Activated CD8-positive, alpha-beta T cell treated with anti-CD3 and anti-CD28 coated beads for 36 hours (primary cell): ENCODE data around the gene DUSP1. TPM values are rescaled to one million over a fixed set of nuclear protein-coding genes. Genes with fewer than 3 reads are reported as not detected.

Experiments used
- ATAC-seq: fragments of 200-7000 bp; cut with Tn5 transposase; one replicate; pipeline ENCODE4 v1.10.0; 2021; ENCODE audit warnings: mild to moderate bottlenecking, moderate library complexity
- CTCF ChIA-PET: fragments of 350-600 bp; sonication (Branson Sonifier 250); formaldehyde crosslinking; loops from one replicate; lab custom pipeline; 2021; ENCODE audit warnings: antibody characterized with exemption; lab: Charles Lee
- POLR2A ChIA-PET: fragments of 350-600 bp; sonication (Branson Sonifier 250); formaldehyde crosslinking; loops from one replicate; lab custom pipeline; 2021; ENCODE audit warnings: antibody characterized with exemption; lab: Charles Lee
- DNase-seq: peaks from one replicate; pipeline ENCODE4 v3.0.0-alpha.2; 2020
- H3K27ac Mint-ChIP-seq: one replicate; pipeline ENCODE4 v1.8.0; 2021; ENCODE audit warnings: mild to moderate bottlenecking, mixed read lengths
- H3K27me3 Mint-ChIP-seq: one replicate; pipeline ENCODE4 v1.8.0; 2021; ENCODE audit warnings: mixed read lengths
- H3K36me3 Mint-ChIP-seq: one replicate; pipeline ENCODE4 v1.8.0; 2021; ENCODE audit warnings: low read depth, mixed read lengths
- H3K4me1 Mint-ChIP-seq: one replicate; pipeline ENCODE4 v1.8.0; 2021; ENCODE audit warnings: low read depth, mixed read lengths
- H3K4me3 Mint-ChIP-seq: one replicate; pipeline ENCODE4 v1.8.0; 2021; ENCODE audit warnings: mild to moderate bottlenecking, moderate library complexity, mixed read lengths
- H3K9me3 Mint-ChIP-seq: one replicate; pipeline ENCODE4 v1.8.0; 2021; ENCODE audit warnings: mixed read lengths
- CTCF ChIP-seq: fragments of 200-600 bp; IDR thresholded peaks from one replicate; pipeline ENCODE4 v1.8.0; 2022; ENCODE audit warnings: antibody characterized with exemption, mild to moderate bottlenecking
- intact Hi-C: fragments of 100-400 bp; cut with micrococcal nuclease; formaldehyde crosslinking; loops from one replicate; pipeline ENCODE4 v1.10.0; 2022
- total RNA-seq, 2 experiments: library from RNA; stranded (reverse); gene quantifications; one replicate each; pipeline ENCODE4 v1.2.3, GENCODE V29; 2021

DUSP1 gene
- total RNA-seq, 2 experiments from 2014 or later, result 16.6 to 17.9 TPM

- peak overlapping the region; percentile 97 for H3K27ac Mint-ChIP-seq
- peak; percentile 54 for DNase-seq
- CTCF ChIA-PET, result interaction anchor here (1.1 to 4.2 kb wide), 6 partner anchors 14 to 158 kb away, joined by 3 to 20 read pairs (median 5); no protein-coding TSS in a partner anchor
- intact Hi-C loops, result loop anchor here (5.0 kb wide), 3 partner anchors 34 to 64 kb away; no protein-coding TSS in a partner anchor
- no peaks in the 10 kb centered on the region for H3K9me3 Mint-ChIP-seq
- TF ChIP-seq CTCF, result no peak
- POLR2A ChIA-PET, result interaction anchor here (1.0 to 2.0 kb wide), 2 partner anchors 9 to 34 kb away, joined by 3 to 8 read pairs; no protein-coding TSS in a partner anchor
- no peaks in the 10 kb centered on the region for H3K27me3 Mint-ChIP-seq
- H3K4me3 Mint-ChIP-seq, result peak overlapping the region; percentile 90
- H3K36me3 Mint-ChIP-seq, result peaks cover 13% of the 10 kb centered on the region
- peak; percentile 40 for ATAC-seq
- peaks cover 67% of the 10 kb centered on the region for H3K4me1 Mint-ChIP-seq
These were observed 2.8 kb upstream of the DUSP1 start for GRCh38 chr5:172773481-172774469.

- Mint-ChIP-seq H3K36me3 (peaks cover 18% of the 10 kb centered on the region), H3K27ac (peak overlapping the region; percentile 97), H3K4me1 (peaks cover 61% of the 10 kb centered on the region), H3K27me3 (no peaks in the 10 kb centered on the region), H3K4me3 (peak overlapping the region; percentile 90), H3K9me3 (no peaks in the 10 kb centered on the region)
- ChIA-PET CTCF (interaction anchor here (0.5 to 4.2 kb wide), 26 partner anchors 8 to 186 kb away, joined by 3 to 26 read pairs (median 4); partner anchors contain the start of gene ERGIC1), POLR2A (interaction anchor here (1.1 to 2.8 kb wide), 4 partner anchors 35 to 90 kb away, joined by 3 to 22 read pairs (median 10); no protein-coding TSS in a partner anchor)
- intact Hi-C loops, result loop anchor here (5.0 kb wide), 3 partner anchors 35 to 65 kb away; no protein-coding TSS in a partner anchor
- DNase-seq, result peak; percentile 78
- peak; percentile 95 for TF ChIP-seq CTCF
- peak; percentile 40 for ATAC-seq
These were observed 1.3 kb upstream of the DUSP1 start for GRCh38 chr5:172772112-172772906.

GRCh38 chr5:172771439-172772111, 580 bp upstream of the DUSP1 start:
- intact Hi-C loops, result loop anchor here (5.0 kb wide), 3 partner anchors 36 to 66 kb away; no protein-coding TSS in a partner anchor
- CTCF ChIA-PET, result interaction anchor here (0.6 to 4.2 kb wide), 31 partner anchors 8 to 321 kb away, joined by 3 to 26 read pairs (median 4); partner anchors contain the start of gene ERGIC1
- POLR2A ChIA-PET, result interaction anchor here (0.6 to 2.8 kb wide), 13 partner anchors 17 to 213 kb away, joined by 3 to 22 read pairs (median 4); no protein-coding TSS in a partner anchor
- Mint-ChIP-seq H3K4me1 (peaks cover 60% of the 10 kb centered on the region), H3K9me3 (no peaks in the 10 kb centered on the region), H3K27ac (peak overlapping the region; percentile 97), H3K4me3 (peak overlapping the region; percentile 90), H3K36me3 (peaks cover 20% of the 10 kb centered on the region), H3K27me3 (no peaks in the 10 kb centered on the region)
- DNase-seq (peak; percentile 36), ATAC-seq (peak; percentile 5)
- no peak for TF ChIP-seq CTCF

- Mint-ChIP-seq H3K36me3 (peaks cover 20% of the 10 kb centered on the region), H3K4me3 (peak overlapping the region; percentile 90), H3K27ac (peak overlapping the region; percentile 80), H3K9me3 (no peaks in the 10 kb centered on the region), H3K4me1 (peaks cover 68% of the 10 kb centered on the region), H3K27me3 (no peaks in the 10 kb centered on the region)
- no peak for ATAC-seq
- CTCF ChIA-PET, result interaction anchor here (0.7 to 4.2 kb wide), 11 partner anchors 10 to 164 kb away, joined by 3 to 26 read pairs (median 4); no protein-coding TSS in a partner anchor
- POLR2A ChIA-PET, result interaction anchor here (0.6 to 2.8 kb wide), 18 partner anchors 9 to 214 kb away, joined by 3 to 22 read pairs (median 4); no protein-coding TSS in a partner anchor
- no peak for TF ChIP-seq CTCF
- intact Hi-C loops, result loop anchor here (5.0 kb wide), 3 partner anchors 37 to 67 kb away; no protein-coding TSS in a partner anchor
- DNase-seq, result no peak
These were observed 671 bp downstream of the DUSP1 start for GRCh38 chr5:172770374-172770674.
